Calu3 (cell line): ENCODE data around the gene FCHSD2. TPM values are rescaled to one million over a fixed set of nuclear protein-coding genes. Genes with fewer than 3 reads are reported as not detected.
"Not testable (repeated sequence)": the region's sequence is repeated elsewhere in the genome, so short reads cannot be mapped to it uniquely, and the experiment has no call there.

ENCODE experiments used
- BruUV-seq: library from RNA; stranded (reverse); fragments of 400-500 nt; replicated peaks from 2 replicates; lab custom pipeline; 2021; lab: Mats Ljungman, UMichigan
- CTCF ChIA-PET: fragments of 300-600 bp; sonication (Branson Sonifier 250); formaldehyde crosslinking; loops from one replicate; lab custom pipeline; 2022; ENCODE audit warnings: antibody characterized with exemption; lab: Charles Lee
- DNase-seq: peaks from one replicate; pipeline ENCODE4 v3.0.0; 2022
- H3K27ac Mint-ChIP-seq: one replicate; pipeline ENCODE4 v1.8.0; 2022; ENCODE audit warnings: mixed read lengths; ENCODE audit not compliant: unreplicated experiment
- H3K27me3 Mint-ChIP-seq: one replicate; pipeline ENCODE4 v1.8.0; 2022; ENCODE audit warnings: mixed read lengths; ENCODE audit not compliant: unreplicated experiment
- H3K36me3 Mint-ChIP-seq: one replicate; pipeline ENCODE4 v1.8.0; 2022; ENCODE audit warnings: mild to moderate bottlenecking, moderate library complexity, mixed read lengths; ENCODE audit not compliant: insufficient read depth, unreplicated experiment
- H3K4me1 Mint-ChIP-seq: one replicate; pipeline ENCODE4 v1.8.0; 2022; ENCODE audit warnings: mild to moderate bottlenecking, low read depth, mixed read lengths; ENCODE audit not compliant: unreplicated experiment
- H3K4me3 Mint-ChIP-seq: one replicate; pipeline ENCODE4 v1.8.0; 2022; ENCODE audit warnings: mild to moderate bottlenecking, low read depth, moderate library complexity, mixed read lengths; ENCODE audit not compliant: unreplicated experiment
- H3K9me3 Mint-ChIP-seq: one replicate; pipeline ENCODE4 v1.8.0; 2022; ENCODE audit warnings: low read depth, mixed read lengths; ENCODE audit not compliant: unreplicated experiment
- CTCF ChIP-seq: fragments of 200-600 bp; IDR thresholded peaks from one replicate; pipeline ENCODE4 v1.8.0; 2022; ENCODE audit warnings: antibody characterized with exemption; ENCODE audit not compliant: unreplicated experiment
- intact Hi-C: fragments of 100-400 bp; cut with micrococcal nuclease; formaldehyde crosslinking; loops from one replicate; pipeline ENCODE4 v1.10.0; 2022; ENCODE audit not compliant: unreplicated experiment
- total RNA-seq: library from RNA; stranded (reverse); gene quantifications from 2 replicates; pipeline ENCODE4 v1.2.3, GENCODE V29; 2022

The FCHSD2 gene
- total RNA-seq, 1 experiment from 2014 or later: 16.2 TPM

GRCh38 chr11:72983560-72983959 lies 158.6 kb downstream of the FCHSD2 start:
- CTCF ChIA-PET: no interaction called here
- no peak for TF ChIP-seq CTCF
- H3K9me3 Mint-ChIP-seq: no peaks in the 10 kb centered on the region
- no peaks in the 10 kb centered on the region for H3K27me3 Mint-ChIP-seq
- no peak overlapping the region for H3K27ac Mint-ChIP-seq
- no TSS peak for BruUV-seq
- intact Hi-C loops: no loop called here
- no peak for DNase-seq
- no peak overlapping the region for H3K4me3 Mint-ChIP-seq
- H3K36me3 Mint-ChIP-seq: no peaks in the 10 kb centered on the region
- no peaks in the 10 kb centered on the region for H3K4me1 Mint-ChIP-seq

- Mint-ChIP-seq H3K36me3 (no peaks in the 10 kb centered on the region), H3K27me3 (no peaks in the 10 kb centered on the region), H3K4me3 (no peak overlapping the region), H3K4me1 (no peaks in the 10 kb centered on the region), H3K9me3 (no peaks in the 10 kb centered on the region), H3K27ac (no peak overlapping the region)
- intact Hi-C loops: no loop called here
- BruUV-seq: no TSS peak
- no peak for TF ChIP-seq CTCF
- CTCF ChIA-PET: interaction anchor here (0.5 kb wide), 1 partner anchor 409 kb away, joined by 3 read pairs; no protein-coding TSS in a partner anchor
- DNase-seq: no peak
These were observed 160.0 kb downstream of the FCHSD2 start for GRCh38 chr11:72981971-72982685.

- no peaks in the 10 kb centered on the region for H3K36me3 Mint-ChIP-seq
- H3K27ac Mint-ChIP-seq: no peak overlapping the region
- no peaks in the 10 kb centered on the region for H3K27me3 Mint-ChIP-seq
- intact Hi-C loops: no loop called here
- no peak for TF ChIP-seq CTCF
- no TSS peak for BruUV-seq
- DNase-seq: no peak
- CTCF ChIA-PET: no interaction called here
- no peaks in the 10 kb centered on the region for H3K9me3 Mint-ChIP-seq
- peaks cover 1% of the 10 kb centered on the region for H3K4me1 Mint-ChIP-seq
- no peak overlapping the region for H3K4me3 Mint-ChIP-seq
These were observed 161.0 kb downstream of the FCHSD2 start for GRCh38 chr11:72981080-72981479.

GRCh38 chr11:72977782-72978181 lies 164.3 kb downstream of the FCHSD2 start:
- H3K4me3 Mint-ChIP-seq, CTCF ChIA-PET, BruUV-seq, H3K4me1 Mint-ChIP-seq, H3K36me3 Mint-ChIP-seq, H3K27ac Mint-ChIP-seq, intact Hi-C loops, DNase-seq, H3K9me3 Mint-ChIP-seq, H3K27me3 Mint-ChIP-seq: not testable (repeated sequence)

GRCh38 chr11:72976522-72976892 lies 165.6 kb downstream of the FCHSD2 start:
- H3K9me3 Mint-ChIP-seq, BruUV-seq: not testable (repeated sequence)

More at GRCh38 chr11:72976522-72976892, 165.6 kb downstream of the FCHSD2 start:
- H3K27me3 Mint-ChIP-seq, intact Hi-C loops, DNase-seq, H3K27ac Mint-ChIP-seq, H3K36me3 Mint-ChIP-seq, CTCF ChIA-PET, H3K4me3 Mint-ChIP-seq, H3K4me1 Mint-ChIP-seq: not testable (repeated sequence)
